Psoas muscle (tissue), 7 donors: ENCODE measurements around the gene LPA. TPM values are rescaled to one million over a fixed set of nuclear protein-coding genes. Genes with fewer than 3 reads are reported as not detected.

Source experiments
- polyA plus RNA-seq, 3 donors: library from polyadenylated mRNA; stranded (reverse); fragments of 200-250 nt; gene quantifications; one replicate each; pipeline ENCODE4 v1.2.3, GENCODE V29; 2013
- total RNA-seq, 4 donors: library from RNA; stranded (reverse); fragmentation: NEBNext Ultra II Directional in 2 of 4; extraction: Animal tissue kit (Norgen Biotek cat#: 25700) in 2 of 4; gene quantifications; one replicate each; pipeline versions ENCODE4 v1.2.1 to v1.2.4, GENCODE V29; 2021 to 2023
- donor health status: healthy with polysubstance abuse.
- donor health status: DM: no; HTN: no; CAD: no; lungs with moderate emphysema.
- donor health status: Bipolar disorder and iron deficiency.
- donor health status: healthy.
- donor health status: DM: no; HTN: no; CAD: no.
- donor health status: DM: no; HTN: no; CAD: no.
- donor health status: DM: yes; HTN: yes; CAD: no.

The LPA gene
- total and polyA plus RNA-seq, 7 donors, result 0.17 TPM; not detected in 6

Other genes starting within 250 kb of the LPA start
- gene PLG, start 38.0 kb upstream of the LPA start, total RNA-seq, result under 1 TPM in 2 of 4 donors, not detected in 2; 0.20 to 0.64 TPM
- not detected for gene PLG, start 38.0 kb upstream of the LPA start, polyA plus RNA-seq